GM21390 (cell line): ENCODE results near the gene GCLM.
"Not testable (repeated sequence)": the region's sequence is repeated elsewhere in the genome, so short reads cannot be mapped to it uniquely, and the experiment has no call there.

Source experiments
- ATAC-seq: cut with Tn5 transposase; IDR thresholded peaks from one replicate; pipeline ENCODE4 v1.9.1; 2021; ENCODE audit not compliant: unreplicated experiment

GCLM gene

GRCh38 chr1:93909146-93910050, at the start of gene GCLM:
TSS of gene GCLM (minus strand) at chr1:93909430. CDS start at chr1:93909163, 267 bp downstream.
- peak; percentile 94 for ATAC-seq

DNA sequence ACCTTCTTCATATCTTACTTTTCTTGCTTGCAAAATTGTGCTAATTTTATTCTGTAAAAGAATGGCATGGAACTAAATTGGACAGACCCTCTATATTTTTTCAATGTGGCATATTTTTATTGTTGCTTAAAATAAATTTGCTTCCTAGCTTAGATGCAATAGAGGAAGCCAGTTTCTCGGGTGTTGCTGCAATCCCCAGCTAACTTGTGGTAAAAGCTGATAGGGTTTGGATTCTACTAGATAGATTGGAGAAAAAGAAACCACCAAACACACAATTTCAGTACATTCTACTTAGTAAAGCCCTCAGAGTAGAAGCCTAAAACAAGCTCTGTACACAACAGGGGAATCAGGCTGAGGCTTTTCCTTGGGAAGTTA, 49.5 kb upstream of the GCLM start:
- no peak for ATAC-seq

- no peak for ATAC-seq
Measured at GRCh38 chr1:93958032-93958725, 48.9 kb upstream of the GCLM start.

DNA sequence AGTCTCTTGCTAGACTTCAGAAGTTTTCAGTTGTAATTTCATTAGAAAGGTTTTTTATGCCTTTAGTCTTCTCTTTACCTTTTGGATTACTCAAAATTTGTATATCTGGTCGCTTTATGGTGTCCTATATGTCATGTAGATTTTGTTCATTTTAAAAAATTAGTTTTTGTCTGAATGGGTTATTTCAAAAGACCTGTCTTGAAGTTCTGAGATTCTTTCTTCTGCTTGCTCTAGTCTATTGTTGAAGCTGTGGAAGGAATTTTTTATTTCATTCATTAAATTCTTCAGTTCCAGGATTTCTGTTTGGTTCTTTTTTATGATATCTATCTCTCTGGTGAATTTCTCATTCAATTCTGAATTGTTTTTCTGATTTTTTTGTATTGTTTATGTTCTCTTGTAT, 46.5 kb upstream of the GCLM start:
- ATAC-seq, result no peak

DNA sequence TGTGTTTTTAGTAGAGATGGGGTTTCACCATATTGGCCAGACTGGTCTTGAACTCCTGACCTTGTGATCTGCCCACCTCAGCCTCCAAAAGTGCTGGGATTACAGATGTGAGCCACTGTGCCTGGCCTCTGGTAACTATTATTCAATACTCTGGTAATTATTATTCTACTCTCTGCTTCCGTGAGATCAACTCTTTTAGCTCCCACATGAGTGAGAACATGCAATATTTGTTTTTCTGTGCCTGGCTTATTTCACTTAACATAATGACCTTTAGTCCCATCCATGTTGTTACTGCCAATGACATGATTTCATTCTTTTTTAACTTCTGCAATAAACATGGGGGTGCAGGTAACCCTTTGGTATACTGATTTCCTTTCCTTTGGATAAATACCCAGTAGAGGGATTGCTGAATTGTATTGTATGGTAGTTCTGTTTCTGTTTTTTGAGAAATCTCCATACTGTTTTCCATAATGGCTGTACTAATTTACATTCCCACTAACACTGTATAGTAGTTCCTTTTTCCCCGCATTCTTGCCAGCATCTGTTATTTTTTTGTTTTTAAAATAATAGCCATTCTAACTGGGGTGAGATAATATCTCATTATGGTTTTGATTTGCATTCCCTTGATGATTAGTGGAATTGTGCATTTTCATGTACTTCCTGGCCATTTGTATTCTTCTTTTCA, 37.9 kb upstream of the GCLM start:
- ATAC-seq, result not testable (repeated sequence)

GRCh38 chr1:93938461-93939145, 29.4 kb upstream of the GCLM start:
- no peak for ATAC-seq

- no peak for ATAC-seq
Measured at GRCh38 chr1:93937997-93938396, 28.8 kb upstream of the GCLM start.

DNA sequence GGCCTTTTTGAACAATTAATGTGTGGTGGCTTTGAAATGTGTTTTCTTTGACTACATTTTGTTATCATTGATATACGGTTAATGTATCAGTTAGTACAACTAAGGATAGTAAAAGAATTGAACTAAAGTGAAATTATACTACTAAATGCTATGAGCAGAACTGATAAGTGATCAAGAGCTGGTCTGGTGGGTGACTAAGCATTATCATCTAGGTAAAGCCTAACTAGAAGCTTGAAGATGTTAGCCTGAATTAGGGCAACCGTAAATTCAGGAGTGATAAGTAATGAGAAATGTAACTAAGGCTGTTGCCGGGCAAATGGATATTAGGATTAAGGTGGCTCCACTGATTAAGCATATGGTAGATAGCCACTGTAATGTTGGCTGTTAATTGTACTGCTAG, 16.0 kb upstream of the GCLM start:
- ATAC-seq, result no peak

DNA sequence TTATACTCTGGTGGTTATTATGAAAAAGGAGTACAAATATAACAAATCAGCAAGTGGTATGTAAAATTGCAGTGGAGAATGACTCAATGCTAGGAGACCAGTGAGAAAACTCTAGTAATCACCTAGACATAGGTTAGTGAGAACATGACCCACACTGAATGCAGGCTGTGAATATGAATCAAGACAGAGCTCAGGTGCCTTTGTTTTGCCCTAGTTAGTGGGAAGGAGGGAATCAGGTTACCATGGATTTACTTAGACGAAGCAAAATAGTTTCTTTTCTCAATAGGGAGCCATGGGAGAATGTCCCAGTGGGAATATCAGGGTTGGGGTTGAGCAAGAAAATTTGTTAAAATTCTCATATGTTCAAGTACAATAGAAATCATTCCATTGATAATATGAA, 10.6 kb upstream of the GCLM start:
- ATAC-seq, result no peak

DNA sequence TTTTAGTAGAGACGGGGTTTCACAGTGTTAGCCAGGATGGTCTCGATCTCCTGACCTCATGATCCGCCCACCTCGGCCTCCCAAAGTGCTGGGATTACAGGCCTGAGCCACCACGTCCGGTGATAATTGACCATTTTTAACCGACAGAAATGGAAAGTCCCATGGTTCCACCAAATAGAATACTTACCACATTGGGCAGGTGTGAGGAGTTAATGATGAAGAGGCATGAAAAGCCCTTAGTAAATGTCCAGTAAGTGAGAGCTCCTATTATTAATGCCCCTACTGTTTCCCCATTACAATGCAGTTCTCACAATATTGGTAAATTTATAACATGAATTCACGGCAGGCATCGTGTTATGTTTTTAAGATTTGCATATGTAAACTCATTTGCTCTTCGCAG, 8.1 kb upstream of the GCLM start:
- ATAC-seq, result no peak

- ATAC-seq, result not testable (repeated sequence)
Measured at GRCh38 chr1:93910880-93911279, 1.6 kb upstream of the GCLM start.

GRCh38 chr1:93910305-93910704, 1.1 kb upstream of the GCLM start:
- ATAC-seq, result no peak

DNA sequence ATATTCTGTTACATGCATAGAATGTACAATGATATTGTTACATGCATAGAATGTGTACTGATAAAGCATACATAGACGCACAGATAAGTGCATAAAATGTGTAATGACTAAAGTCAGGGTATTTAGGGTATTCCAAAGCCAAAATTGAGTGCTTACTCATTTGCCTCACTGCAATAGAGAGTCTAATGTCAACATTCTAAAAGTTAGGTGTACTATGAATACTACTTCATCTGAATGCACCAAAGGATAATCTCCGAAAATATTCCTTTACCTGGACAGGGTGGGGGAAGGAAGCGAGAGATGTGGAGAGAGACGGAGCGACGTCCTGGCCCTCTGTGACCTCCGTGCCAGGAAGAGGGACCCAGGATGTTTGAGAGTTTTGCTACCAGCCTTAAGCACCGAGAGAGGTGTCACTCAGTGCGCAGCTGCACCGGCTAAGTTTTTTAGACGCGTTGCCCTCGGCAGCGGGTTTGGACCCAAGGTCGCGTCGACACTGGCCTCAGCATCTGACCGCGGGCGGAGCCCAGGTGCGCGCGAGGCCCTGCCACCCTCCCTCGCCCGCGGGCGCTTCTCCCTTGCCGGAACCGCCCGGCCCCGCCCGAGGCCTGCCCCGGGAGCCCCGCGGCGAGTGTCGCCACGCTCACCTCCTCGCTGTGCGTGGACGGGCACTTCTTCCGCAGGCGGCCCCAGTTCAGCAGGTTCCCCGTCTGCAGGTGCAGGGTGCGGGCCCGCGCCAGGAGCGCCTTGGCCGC, 660 bp downstream of the GCLM start:
- peak; percentile 36 for ATAC-seq

DNA sequence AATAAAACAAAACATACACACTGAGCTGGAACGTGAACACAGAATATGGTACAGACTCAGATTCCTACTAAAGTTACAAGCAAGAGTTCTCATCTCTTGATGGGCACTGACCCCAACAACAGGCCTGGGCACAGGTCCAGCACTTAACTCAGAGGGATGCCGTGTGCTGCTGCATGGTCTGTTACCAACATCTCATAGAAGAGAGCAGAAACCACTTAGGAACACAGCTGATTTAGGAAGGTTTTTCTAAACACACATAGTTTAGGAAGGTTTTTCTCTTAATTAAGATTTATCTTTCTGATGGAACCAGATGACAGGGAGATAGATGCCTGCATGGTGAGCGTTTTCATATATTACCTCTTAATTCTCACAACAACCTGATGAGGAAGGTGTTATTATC, 1.5 kb downstream of the GCLM start:
- no peak for ATAC-seq

DNA sequence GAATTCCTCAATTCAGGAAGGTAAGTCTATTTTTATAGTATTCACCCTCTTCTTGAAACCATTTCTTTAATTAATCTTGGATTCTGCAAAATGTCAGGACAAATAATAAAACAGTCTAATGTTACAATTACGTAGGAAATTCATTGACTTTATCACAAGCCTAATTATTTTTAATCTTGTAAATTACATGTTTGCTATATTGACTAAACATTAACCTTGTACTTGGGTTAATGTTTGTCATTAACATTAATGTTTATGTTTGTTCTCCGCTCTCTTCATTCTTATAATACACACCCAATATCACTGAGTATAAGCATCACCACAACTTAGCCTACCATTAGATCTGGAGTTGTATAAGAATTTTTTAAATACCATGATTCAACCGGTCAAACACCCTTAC, 2.8 kb downstream of the GCLM start:
- ATAC-seq, result no peak

DNA sequence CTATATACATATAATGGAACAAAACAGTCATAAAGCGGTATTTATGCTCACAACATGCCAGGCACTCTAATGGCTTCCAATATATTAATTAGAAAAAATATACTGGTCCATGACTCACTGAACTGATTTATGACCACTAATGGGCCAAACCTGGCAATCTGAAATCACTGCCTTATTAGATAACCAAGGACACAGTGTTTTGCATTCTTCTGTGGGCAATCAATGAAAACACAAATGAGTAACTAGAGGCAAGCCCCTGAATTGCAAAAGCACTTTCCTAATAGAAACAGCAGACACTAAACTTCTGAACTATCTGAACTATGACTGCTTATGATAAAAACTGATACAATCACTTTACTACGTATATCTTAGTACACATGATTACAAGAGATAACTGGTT, 3.5 kb downstream of the GCLM start:
- ATAC-seq, result no peak

GRCh38 chr1:93905051-93905450, 4.2 kb downstream of the GCLM start:
- ATAC-seq, result no peak

DNA sequence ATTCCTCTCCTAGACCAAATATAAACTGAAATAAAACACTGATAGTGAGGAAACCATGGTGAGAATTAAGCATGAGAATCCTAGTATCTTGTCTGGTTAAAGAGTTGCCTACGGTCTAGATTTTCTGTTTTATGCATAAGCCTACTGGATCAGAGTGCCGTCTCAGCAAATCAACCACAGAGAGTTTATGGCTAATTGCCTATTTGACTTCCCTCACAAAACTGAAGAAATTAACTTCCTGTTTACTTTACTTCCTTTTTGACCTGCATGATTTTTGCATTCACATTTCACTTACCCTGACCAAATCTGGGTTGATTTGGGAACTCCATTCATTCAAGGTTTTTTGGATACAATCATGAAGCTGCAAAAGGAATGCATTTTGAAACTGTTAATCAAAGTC, 5.0 kb downstream of the GCLM start:
- no peak for ATAC-seq

- ATAC-seq, result no peak
Measured at GRCh38 chr1:93900723-93901504, 8.3 kb downstream of the GCLM start.
